Activated naive CD4-positive, alpha-beta T cell treated with anti-CD3 and anti-CD28 coated beads, Interleukin-2, amount 10 ng/mL, durations not matched to agents 5 hours and 36 hours (primary cell): ENCODE measurements around the gene BEAN1. TPM values are rescaled to one million over a fixed set of nuclear protein-coding genes. Genes with fewer than 3 reads are reported as not detected.

ENCODE experiments used
- total RNA-seq, 2 experiments: library from RNA; stranded (reverse); gene quantifications; one replicate each; pipeline ENCODE4 v1.2.3, GENCODE V29; 2021

Gene BEAN1
- total RNA-seq, result not detected

GRCh38 chr16:66427036-66427860 is at the start of gene BEAN1:
Gene BEAN1 (plus strand): TSS chr16:66427295. CDS start chr16:66437677, 10,382 bp downstream.

Other genes starting within 250 kb of the BEAN1 start
- not detected for gene CDH5, start 60.6 kb upstream of the BEAN1 start, total RNA-seq
- gene TK2, start 122.8 kb downstream of the BEAN1 start, total RNA-seq, result 1 to 10 TPM; 9.6 TPM
- gene CKLF, start 125.3 kb downstream of the BEAN1 start, total RNA-seq, result 100 to 1,000 TPM; 112 TPM
- gene CMTM1, start 139.1 kb downstream of the BEAN1 start, total RNA-seq, result 10 to 100 TPM; 11.7 to 12.2 TPM
- under 1 TPM; 0.36 to 0.45 TPM for gene CMTM2, start 152.2 kb downstream of the BEAN1 start, total RNA-seq
- 100 to 1,000 TPM; 105 to 107 TPM for gene CMTM3, start 177.4 kb downstream of the BEAN1 start, total RNA-seq